ENCODE data around the gene LRRC17.

GRCh38 chr7:102891693-102892261, 21.0 kb upstream of the LRRC17 start:
- TF ChIP-seq CTCF (IDR thresholded peaks at IDR 0.05) = no peak
- TF ChIP-seq POLR2A (IDR thresholded peaks at IDR 0.05) = no peak
- TF ChIP-seq EP300 (IDR thresholded peaks at IDR 0.05) = no peak
- TF ChIP-seq POLR2AphosphoS5 (IDR thresholded peaks at IDR 0.05) = peak; percentile 79
